Activated naive CD4-positive, alpha-beta T cell treated with anti-CD3 and anti-CD28 coated beads, Interleukin-2, amount 50 U/mL, for 16 hours (primary cell): ENCODE results near the gene GARIN1A.
"Not testable (repeated sequence)": the region's sequence is repeated elsewhere in the genome, so short reads cannot be mapped to it uniquely, and the experiment has no call there.

ENCODE experiments used
- DNase-seq: peaks from one replicate; pipeline ENCODE4 v3.0.0-alpha.2; 2020

The GARIN1A gene

GRCh38 chr7:128671992-128672391, at the start of gene GARIN1A:
Gene GARIN1A, plus strand, starts transcription at chr7:128672292. Its CDS starts 106 bp downstream, at chr7:128672398.
- DNase-seq, result no peak

- DNase-seq, result not testable (repeated sequence)
Observed at GRCh38 chr7:128627124-128627523, 45.0 kb upstream of the GARIN1A start.

GRCh38 chr7:128633915-128634314, 38.2 kb upstream of the GARIN1A start:
- DNase-seq, result not testable (repeated sequence)

GRCh38 chr7:128645206-128645605, 26.9 kb upstream of the GARIN1A start:
- DNase-seq, result not testable (repeated sequence)

- DNase-seq, result not testable (repeated sequence)
Observed at GRCh38 chr7:128645844-128646243, 26.2 kb upstream of the GARIN1A start.

- not testable (repeated sequence) for DNase-seq
Observed at GRCh38 chr7:128646877-128647276, 25.2 kb upstream of the GARIN1A start.

GRCh38 chr7:128651096-128651495, 21.0 kb upstream of the GARIN1A start:
- not testable (repeated sequence) for DNase-seq

GRCh38 chr7:128652606-128653005, 19.5 kb upstream of the GARIN1A start:
- DNase-seq, result not testable (repeated sequence)

- DNase-seq, result not testable (repeated sequence)
Observed at GRCh38 chr7:128653197-128653596, 18.9 kb upstream of the GARIN1A start.

- DNase-seq, result not testable (repeated sequence)
Observed at GRCh38 chr7:128654080-128654479, 18.0 kb upstream of the GARIN1A start.

- DNase-seq, result not testable (repeated sequence)
Observed at GRCh38 chr7:128654501-128654900, 17.6 kb upstream of the GARIN1A start.

- DNase-seq, result not testable (repeated sequence)
Observed at GRCh38 chr7:128658428-128658827, 13.7 kb upstream of the GARIN1A start.

- no peak for DNase-seq
Observed at GRCh38 chr7:128660596-128660995, 11.5 kb upstream of the GARIN1A start.

- DNase-seq, result no peak
Observed at GRCh38 chr7:128661446-128661845, 10.6 kb upstream of the GARIN1A start.

- no peak for DNase-seq
Observed at GRCh38 chr7:128662091-128662490, 10.0 kb upstream of the GARIN1A start.

- not testable (repeated sequence) for DNase-seq
Observed at GRCh38 chr7:128663223-128663622, 8.9 kb upstream of the GARIN1A start.

GRCh38 chr7:128665057-128665456, 7.0 kb upstream of the GARIN1A start:
- DNase-seq, result no peak

- no peak for DNase-seq
Observed at GRCh38 chr7:128666200-128666599, 5.9 kb upstream of the GARIN1A start.

- no peak for DNase-seq
Observed at GRCh38 chr7:128672927-128673517, 930 bp downstream of the GARIN1A start.

- no peak for DNase-seq
Observed at GRCh38 chr7:128673571-128673970, 1.5 kb downstream of the GARIN1A start.

GRCh38 chr7:128676665-128677064, 4.6 kb downstream of the GARIN1A start:
- DNase-seq, result no peak

- no peak for DNase-seq
Observed at GRCh38 chr7:128679920-128680319, 7.8 kb downstream of the GARIN1A start.

- DNase-seq, result no peak
Observed at GRCh38 chr7:128681794-128682537, 9.9 kb downstream of the GARIN1A start.

GRCh38 chr7:128683270-128683669, 11.2 kb downstream of the GARIN1A start:
- DNase-seq, result not testable (repeated sequence)
